Hepatocyte (in vitro differentiated cells): ENCODE data around the gene WDR37. TPM values are rescaled to one million over a fixed set of nuclear protein-coding genes. Genes with fewer than 3 reads are reported as not detected.
"Not testable (repeated sequence)": the region's sequence is repeated elsewhere in the genome, so short reads cannot be mapped to it uniquely, and the experiment has no call there.

ENCODE experiments used
- DNase-seq: peaks from one replicate; pipeline ENCODE4 v3.0.0-alpha.2; 2016; ENCODE audit warnings: low spot score
- H2AFZ ChIP-seq: fragments of 200-600 bp; sonication (generic); 2 replicates; pipeline ENCODE4 v1.6.0; 2016; ENCODE audit warnings: antibody characterized with exemption, mild to moderate bottlenecking
- H3K27ac ChIP-seq: fragments of 200-600 bp; sonication (generic); 2 replicates; pipeline ENCODE4 v1.5.1; 2016; ENCODE audit warnings: mild to moderate bottlenecking
- H3K27me3 ChIP-seq: fragments of 200-600 bp; sonication (generic); 2 replicates; pipeline ENCODE4 v1.6.1; 2016
- H3K36me3 ChIP-seq: fragments of 200-600 bp; sonication (generic); replicated peaks from 2 replicates; pipeline ENCODE4 v1.5.1; 2016; ENCODE audit warnings: low read depth; ENCODE audit not compliant: insufficient read depth
- H3K4me1 ChIP-seq: fragments of 200-600 bp; sonication (generic); 2 replicates; pipeline ENCODE4 v1.5.1; 2016; ENCODE audit warnings: mild to moderate bottlenecking, moderate library complexity; ENCODE audit not compliant: insufficient read depth
- H3K4me2 ChIP-seq: fragments of 200-600 bp; sonication (generic); 2 replicates; pipeline ENCODE4 v1.6.0; 2016
- H3K4me3 ChIP-seq: fragments of 200-600 bp; sonication (generic); 2 replicates; pipeline ENCODE4 v1.5.1; 2016; ENCODE audit warnings: mild to moderate bottlenecking
- H3K79me2 ChIP-seq: fragments of 200-600 bp; sonication (generic); 2 replicates; pipeline ENCODE4 v1.6.0; 2017; ENCODE audit warnings: mild to moderate bottlenecking
- H3K9me2 ChIP-seq: fragments of 200-600 bp; sonication (generic); replicated peaks from 2 replicates; pipeline ENCODE4 v1.6.0; 2017; ENCODE audit warnings: mild to moderate bottlenecking; ENCODE audit not compliant: insufficient read depth
- H3K9me3 ChIP-seq: fragments of 200-600 bp; sonication (generic); 2 replicates; pipeline ENCODE4 v1.5.1; 2016; ENCODE audit warnings: low read depth, mild to moderate bottlenecking
- H4K20me1 ChIP-seq: fragments of 200-600 bp; sonication (generic); 2 replicates; pipeline ENCODE4 v1.6.0; 2016; ENCODE audit warnings: mild to moderate bottlenecking; ENCODE audit not compliant: insufficient read depth, poor library complexity, severe bottlenecking
- EZH2 ChIP-seq: fragments of 200-600 bp; sonication (generic); IDR thresholded peaks from 2 replicates; pipeline ENCODE4 v1.6.1; 2016; ENCODE audit warnings: antibody characterized with exemption, mild to moderate bottlenecking, borderline replicate concordance
- EZH2phosphoT487 ChIP-seq: fragments of 200-600 bp; sonication (generic); IDR thresholded peaks from one replicate; pipeline ENCODE4 v1.6.1; 2018; ENCODE audit warnings: antibody characterized with exemption, mild to moderate bottlenecking, low read depth, moderate library complexity; ENCODE audit not compliant: unreplicated experiment, severe bottlenecking
- WGBS: methylation state at CpG from one replicate; pipeline ENCODE4 v1.1.6; 2016; ENCODE audit warnings: low lambda C conversion rate; ENCODE audit errors: missing lambda C conversion rate; 5-methylcytosine and 5-hydroxymethylcytosine counted together
- polyA plus RNA-seq: library from polyadenylated mRNA; unstranded; fragments of >200 nt; fragmentation: Nextera tagmentation; extraction: Ambion mirVana; gene quantifications from 2 replicates; pipeline ENCODE4 v1.2.1, GENCODE V29; 2016
- total RNA-seq: library from RNA; depleted of rRNA; stranded (reverse); fragments of >200 nt; gene quantifications from 2 replicates; pipeline ENCODE4 v1.2.3, GENCODE V29; 2014
- TF ChIP-seq, protein P1 (sequence below): fragments of 200-600 bp; sonication (generic); IDR thresholded peaks from 2 replicates; pipeline ENCODE4 v1.5.1; 2016; ENCODE audit warnings: antibody characterized with exemption, mild to moderate bottlenecking; ENCODE audit not compliant: poor library complexity

WDR37 gene
- total and polyA plus RNA-seq, 2 experiments from 2014 or later, result 8.6 to 12.3 TPM

- Histone ChIP-seq H3K4me3 (no peak overlapping the region), H4K20me1 (no peaks in the 10 kb centered on the region), H3K27ac (no peak overlapping the region), H3K27me3 (no peaks in the 10 kb centered on the region), H3K9me3 (no peaks in the 10 kb centered on the region), H3K9me2 (no peaks in the 10 kb centered on the region), H3K4me2 (no peak overlapping the region), H3K4me1 (no peaks in the 10 kb centered on the region), H2AFZ (no peak overlapping the region), H3K79me2 (no peaks in the 10 kb centered on the region), H3K36me3 (no peaks in the 10 kb centered on the region)
- 95% methylated on average over 10 of the region's 10 CpGs for WGBS
- no peak for DNase-seq
- TF ChIP-seq, protein P1, sequence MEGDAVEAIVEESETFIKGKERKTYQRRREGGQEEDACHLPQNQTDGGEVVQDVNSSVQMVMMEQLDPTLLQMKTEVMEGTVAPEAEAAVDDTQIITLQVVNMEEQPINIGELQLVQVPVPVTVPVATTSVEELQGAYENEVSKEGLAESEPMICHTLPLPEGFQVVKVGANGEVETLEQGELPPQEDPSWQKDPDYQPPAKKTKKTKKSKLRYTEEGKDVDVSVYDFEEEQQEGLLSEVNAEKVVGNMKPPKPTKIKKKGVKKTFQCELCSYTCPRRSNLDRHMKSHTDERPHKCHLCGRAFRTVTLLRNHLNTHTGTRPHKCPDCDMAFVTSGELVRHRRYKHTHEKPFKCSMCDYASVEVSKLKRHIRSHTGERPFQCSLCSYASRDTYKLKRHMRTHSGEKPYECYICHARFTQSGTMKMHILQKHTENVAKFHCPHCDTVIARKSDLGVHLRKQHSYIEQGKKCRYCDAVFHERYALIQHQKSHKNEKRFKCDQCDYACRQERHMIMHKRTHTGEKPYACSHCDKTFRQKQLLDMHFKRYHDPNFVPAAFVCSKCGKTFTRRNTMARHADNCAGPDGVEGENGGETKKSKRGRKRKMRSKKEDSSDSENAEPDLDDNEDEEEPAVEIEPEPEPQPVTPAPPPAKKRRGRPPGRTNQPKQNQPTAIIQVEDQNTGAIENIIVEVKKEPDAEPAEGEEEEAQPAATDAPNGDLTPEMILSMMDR, result no peak
- TF ChIP-seq EZH2phosphoT487 (no peak), EZH2 (no peak)
These were observed 60.6 kb downstream of the WDR37 start for GRCh38 chr10:1116696-1117280.

- H3K27me3 ChIP-seq, result no peaks in the 10 kb centered on the region
- H3K27ac ChIP-seq, result no peak overlapping the region
- no peaks in the 10 kb centered on the region for H3K36me3 ChIP-seq
- H4K20me1 ChIP-seq, result no peaks in the 10 kb centered on the region
- 88% methylated on average over 14 of the region's 14 CpGs for WGBS
- H3K4me3 ChIP-seq, result no peak overlapping the region
- no peak overlapping the region for H2AFZ ChIP-seq
- H3K79me2 ChIP-seq, result no peaks in the 10 kb centered on the region
- no peaks in the 10 kb centered on the region for H3K4me1 ChIP-seq
- TF ChIP-seq, protein P1, result no peak
- TF ChIP-seq EZH2, result no peak
- no peak for TF ChIP-seq EZH2phosphoT487
- DNase-seq, result no peak
- H3K4me2 ChIP-seq, result no peak overlapping the region
- no peaks in the 10 kb centered on the region for H3K9me2 ChIP-seq
- no peaks in the 10 kb centered on the region for H3K9me3 ChIP-seq
These were observed 61.5 kb downstream of the WDR37 start for GRCh38 chr10:1117651-1118050.

- H3K79me2 ChIP-seq, H3K27me3 ChIP-seq, H3K4me3 ChIP-seq, H3K9me2 ChIP-seq, H3K36me3 ChIP-seq, H2AFZ ChIP-seq, H3K4me1 ChIP-seq, H3K4me2 ChIP-seq, H3K27ac ChIP-seq, H4K20me1 ChIP-seq, H3K9me3 ChIP-seq, DNase-seq: not testable (repeated sequence)
- WGBS, result 89% methylated on average over 6 of the region's 6 CpGs
These were observed 62.1 kb downstream of the WDR37 start for GRCh38 chr10:1118318-1118717.

DNA sequence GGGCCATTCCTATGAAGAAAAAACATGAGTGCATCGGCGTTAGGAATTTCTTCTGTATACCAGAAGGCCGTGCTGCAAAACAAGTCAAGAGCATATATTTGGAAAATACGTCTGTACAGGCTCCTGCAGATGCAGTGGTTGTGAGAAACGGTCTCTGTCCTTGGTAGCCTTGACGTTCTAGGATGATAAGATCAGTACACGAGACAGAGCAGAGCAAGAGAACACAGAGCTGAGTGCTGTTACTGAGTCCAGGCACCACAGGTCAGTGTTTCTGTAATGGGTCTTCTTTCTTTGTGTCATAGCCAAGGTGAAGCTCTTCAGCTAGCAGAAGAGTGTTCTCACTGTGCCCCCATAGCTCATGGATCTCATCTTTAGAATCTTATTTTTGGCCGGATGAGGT is 62.8 kb downstream of the WDR37 start:
- TF ChIP-seq, protein P1, result no peak
- no peak for TF ChIP-seq EZH2
- no peak for TF ChIP-seq EZH2phosphoT487
- 65% methylated on average over 8 of the region's 8 CpGs for WGBS
- Histone ChIP-seq H3K36me3 (no peaks in the 10 kb centered on the region), H4K20me1 (no peaks in the 10 kb centered on the region), H3K9me3 (no peaks in the 10 kb centered on the region), H3K27ac (no peak overlapping the region), H3K9me2 (no peaks in the 10 kb centered on the region), H3K4me1 (no peaks in the 10 kb centered on the region), H3K4me3 (no peak overlapping the region), H3K79me2 (no peaks in the 10 kb centered on the region), H2AFZ (no peak overlapping the region), H3K4me2 (no peak overlapping the region), H3K27me3 (no peaks in the 10 kb centered on the region)
- DNase-seq, result no peak
